ENCODE data around the gene TRIM49C. TPM values are rescaled to one million over a fixed set of nuclear protein-coding genes. Genes with fewer than 3 reads are reported as not detected.
"Not testable (repeated sequence)": the region's sequence is repeated elsewhere in the genome, so short reads cannot be mapped to it uniquely, and the experiment has no call there.

Gene TRIM49C
- total RNA-seq, result not detected in 2 replicates

- H3K9me3 Mint-ChIP-seq; DNase-seq; H3K4me1 Mint-ChIP-seq; H3K36me3 Mint-ChIP-seq (ENCODE audit: low read depth); H3K27ac Mint-ChIP-seq; H3K27me3 Mint-ChIP-seq; H3K4me3 Mint-ChIP-seq; intact Hi-C loops (cut with micrococcal nuclease); ATAC-seq (ENCODE audit: low read depth); CTCF ChIA-PET; POLR2A ChIA-PET: not testable (repeated sequence)
These were observed at the start of gene TRIM49C for GRCh38 chr11:90030806-90031205. Gene TRIM49C, plus strand, starts transcription at chr11:90031106. Its CDS starts 4,106 bp downstream, at chr11:90035212.

DNA sequence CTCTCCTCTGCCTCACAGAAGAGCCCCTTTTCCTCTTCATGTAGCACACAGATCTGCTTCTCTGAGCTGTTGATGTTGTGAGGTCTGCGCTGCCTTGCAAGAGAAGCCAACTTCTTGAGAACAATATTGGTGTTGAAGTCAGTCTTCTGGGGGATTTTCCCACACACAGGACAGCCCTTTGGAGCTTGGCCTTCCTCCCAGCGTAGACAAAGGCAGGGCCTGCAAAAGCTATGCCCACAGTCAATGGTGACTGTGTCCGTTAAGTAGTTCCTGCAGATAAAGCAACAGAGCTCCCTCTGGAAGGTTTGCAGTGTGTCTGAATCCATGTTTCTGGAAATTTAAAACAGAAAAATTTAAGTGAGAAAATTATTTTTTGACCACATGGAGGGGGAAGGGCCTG, 6.7 kb upstream of the TRIM49C start:
- CTCF ChIA-PET; DNase-seq; H3K27me3 Mint-ChIP-seq; H3K4me3 Mint-ChIP-seq; H3K27ac Mint-ChIP-seq; H3K36me3 Mint-ChIP-seq (ENCODE audit: low read depth); H3K4me1 Mint-ChIP-seq; intact Hi-C loops (cut with micrococcal nuclease); H3K9me3 Mint-ChIP-seq; ATAC-seq (ENCODE audit: low read depth); POLR2A ChIA-PET: not testable (repeated sequence)

- H3K27me3 Mint-ChIP-seq; H3K36me3 Mint-ChIP-seq (ENCODE audit: low read depth); H3K4me1 Mint-ChIP-seq; POLR2A ChIA-PET; intact Hi-C loops (cut with micrococcal nuclease); H3K9me3 Mint-ChIP-seq; H3K27ac Mint-ChIP-seq; H3K4me3 Mint-ChIP-seq; ATAC-seq (ENCODE audit: low read depth); CTCF ChIA-PET; DNase-seq: not testable (repeated sequence)
These were observed 20.8 kb downstream of the TRIM49C start for GRCh38 chr11:90051591-90052209.

DNA sequence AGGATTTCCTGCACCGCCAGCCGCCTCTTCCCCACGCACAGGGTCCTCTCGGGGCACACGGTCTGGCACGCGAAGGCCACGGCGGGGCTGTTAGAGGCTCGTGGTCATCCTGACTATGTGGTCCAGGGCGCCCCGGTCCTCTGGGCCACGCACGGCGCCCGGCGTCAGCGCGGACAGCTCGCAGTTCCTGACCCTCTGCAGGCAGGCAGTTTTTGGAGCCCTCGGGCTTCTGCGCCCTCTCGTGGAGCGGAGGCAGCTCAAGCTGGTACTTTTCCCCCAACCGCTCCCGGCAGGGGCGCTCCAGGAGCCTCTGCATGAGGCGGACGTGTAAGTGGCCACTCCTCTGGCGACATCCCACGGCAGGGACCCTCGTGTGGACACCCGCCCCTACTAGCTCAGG, 21.4 kb downstream of the TRIM49C start:
- H3K4me1 Mint-ChIP-seq; H3K27me3 Mint-ChIP-seq; ATAC-seq (ENCODE audit: low read depth); POLR2A ChIA-PET; DNase-seq; H3K9me3 Mint-ChIP-seq; H3K27ac Mint-ChIP-seq; H3K4me3 Mint-ChIP-seq; CTCF ChIA-PET; H3K36me3 Mint-ChIP-seq (ENCODE audit: low read depth); intact Hi-C loops (cut with micrococcal nuclease): not testable (repeated sequence)

GRCh38 chr11:90053545-90053944, 22.6 kb downstream of the TRIM49C start:
- intact Hi-C loops (cut with micrococcal nuclease); H3K27me3 Mint-ChIP-seq; CTCF ChIA-PET; H3K36me3 Mint-ChIP-seq (ENCODE audit: low read depth); DNase-seq; POLR2A ChIA-PET; ATAC-seq (ENCODE audit: low read depth); H3K9me3 Mint-ChIP-seq; H3K4me1 Mint-ChIP-seq; H3K4me3 Mint-ChIP-seq; H3K27ac Mint-ChIP-seq: not testable (repeated sequence)

DNA sequence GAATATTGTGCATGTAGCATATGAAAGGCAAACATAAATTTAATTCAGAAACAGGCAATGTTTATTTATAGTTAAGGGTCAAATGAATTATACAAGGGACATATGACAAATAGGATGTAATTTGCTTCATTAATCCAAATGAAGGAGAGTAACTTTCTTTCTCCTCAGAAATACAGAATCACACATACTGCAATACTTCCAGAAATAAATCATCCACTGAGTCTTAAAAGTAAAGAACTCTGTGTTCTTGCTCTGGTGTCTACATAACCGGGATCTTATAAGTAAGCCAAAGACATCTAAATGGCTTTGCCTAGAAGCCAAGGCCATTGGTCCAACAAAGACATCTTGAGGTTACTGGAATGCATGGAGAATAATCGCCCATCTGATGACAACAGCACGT, 54.7 kb downstream of the TRIM49C start, which contains the start of gene UBTFL1:
Gene UBTFL1, plus strand, starts transcription at position 301 of the 400 bp plus-strand sequence. Its CDS starts 0 bp downstream, at position 301.
- POLR2A ChIA-PET; H3K4me1 Mint-ChIP-seq; H3K4me3 Mint-ChIP-seq; H3K27me3 Mint-ChIP-seq; intact Hi-C loops (cut with micrococcal nuclease); H3K36me3 Mint-ChIP-seq (ENCODE audit: low read depth); CTCF ChIA-PET; H3K27ac Mint-ChIP-seq; H3K9me3 Mint-ChIP-seq; ATAC-seq (ENCODE audit: low read depth); DNase-seq: not testable (repeated sequence)

GRCh38 chr11:90088731-90089130, 57.8 kb downstream of the TRIM49C start:
- ATAC-seq (ENCODE audit: low read depth); intact Hi-C loops (cut with micrococcal nuclease); H3K9me3 Mint-ChIP-seq; CTCF ChIA-PET; H3K27me3 Mint-ChIP-seq; DNase-seq; POLR2A ChIA-PET; H3K36me3 Mint-ChIP-seq (ENCODE audit: low read depth); H3K4me1 Mint-ChIP-seq; H3K4me3 Mint-ChIP-seq; H3K27ac Mint-ChIP-seq: not testable (repeated sequence)

Other genes starting within 250 kb of the TRIM49C start
- gene TRIM49, start 222.5 kb upstream of the TRIM49C start, total RNA-seq, result not detected in 2 replicates
- not detected in 2 replicates for gene TRIM64B, start 152.6 kb upstream of the TRIM49C start, total RNA-seq
- gene TRIM49D1, start 108.9 kb upstream of the TRIM49C start, total RNA-seq, result not detected in 2 replicates
- not detected in 2 replicates for gene TRIM49D2, start 107.0 kb upstream of the TRIM49C start, total RNA-seq
- not detected in 2 replicates for gene TRIM64, start 65.1 kb upstream of the TRIM49C start, total RNA-seq
- not detected in 2 replicates for gene UBTFL1, start 54.8 kb downstream of the TRIM49C start, total RNA-seq
- gene NAALAD2, start 103.6 kb downstream of the TRIM49C start, total RNA-seq, result not detected in 2 replicates
- 61.2 and 63.4 TPM in 2 replicates for gene CHORDC1, start 191.9 kb downstream of the TRIM49C start, total RNA-seq